Fibroblast of mammary gland (primary cell): ENCODE data around the gene GAS2L2.

Source experiments
- DNase-seq: peaks from one replicate; pipeline ENCODE4 v3.0.0-alpha.2; 2010; ENCODE audit warnings: low read depth
- H3K4me3 ChIP-seq: 2 replicates; pipeline ENCODE4 v1.5.1; 2011; ENCODE audit warnings: low read depth, mild to moderate bottlenecking, low read length, moderate library complexity; ENCODE audit not compliant: control insufficient read depth
- TF ChIP-seq, protein P1 (sequence below): conservative IDR thresholded peaks from 2 replicates; pipeline ENCODE4 v1.5.1; 2011; ENCODE audit warnings: low read depth, low read length, inconsistent platforms; ENCODE audit not compliant: control insufficient read depth, insufficient read depth

GAS2L2 gene

DNA sequence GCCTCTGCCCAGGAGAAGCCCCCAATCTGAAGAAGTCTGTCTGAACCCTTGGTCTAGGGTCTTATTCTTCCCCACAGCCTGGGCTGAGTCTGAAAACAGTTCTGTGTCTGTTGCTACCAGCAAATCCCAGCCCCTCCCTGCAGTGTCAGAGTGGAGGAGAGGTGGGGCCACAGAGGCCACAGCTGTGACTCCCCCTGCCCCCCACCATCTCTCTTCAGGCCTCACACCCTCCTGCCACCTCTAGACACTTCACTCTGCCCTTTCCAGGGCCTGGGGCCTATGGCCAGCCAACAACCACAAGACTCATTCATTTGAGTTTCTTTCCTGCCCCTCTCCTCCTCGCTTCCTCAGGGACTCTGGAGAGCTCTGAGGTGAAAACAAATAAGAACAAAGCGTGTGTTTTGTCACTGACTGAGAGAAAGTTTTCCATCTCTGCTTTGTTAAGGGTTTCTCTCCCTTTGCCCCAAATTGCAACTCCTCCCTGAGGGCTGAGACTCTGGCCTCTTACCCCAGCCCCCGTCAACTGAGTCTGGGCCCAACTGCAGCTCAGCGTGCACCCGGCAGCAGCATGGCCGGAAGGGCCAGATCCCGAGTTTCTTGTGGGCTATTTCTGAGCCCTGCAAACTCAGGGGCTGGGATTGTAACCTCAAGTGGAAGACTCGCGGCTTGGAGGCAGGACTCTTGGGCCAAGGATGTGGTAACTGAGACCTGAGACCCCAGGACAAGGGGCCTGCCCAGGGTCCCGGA, 20.8 kb upstream of the GAS2L2 start:
- TF ChIP-seq, protein P1, sequence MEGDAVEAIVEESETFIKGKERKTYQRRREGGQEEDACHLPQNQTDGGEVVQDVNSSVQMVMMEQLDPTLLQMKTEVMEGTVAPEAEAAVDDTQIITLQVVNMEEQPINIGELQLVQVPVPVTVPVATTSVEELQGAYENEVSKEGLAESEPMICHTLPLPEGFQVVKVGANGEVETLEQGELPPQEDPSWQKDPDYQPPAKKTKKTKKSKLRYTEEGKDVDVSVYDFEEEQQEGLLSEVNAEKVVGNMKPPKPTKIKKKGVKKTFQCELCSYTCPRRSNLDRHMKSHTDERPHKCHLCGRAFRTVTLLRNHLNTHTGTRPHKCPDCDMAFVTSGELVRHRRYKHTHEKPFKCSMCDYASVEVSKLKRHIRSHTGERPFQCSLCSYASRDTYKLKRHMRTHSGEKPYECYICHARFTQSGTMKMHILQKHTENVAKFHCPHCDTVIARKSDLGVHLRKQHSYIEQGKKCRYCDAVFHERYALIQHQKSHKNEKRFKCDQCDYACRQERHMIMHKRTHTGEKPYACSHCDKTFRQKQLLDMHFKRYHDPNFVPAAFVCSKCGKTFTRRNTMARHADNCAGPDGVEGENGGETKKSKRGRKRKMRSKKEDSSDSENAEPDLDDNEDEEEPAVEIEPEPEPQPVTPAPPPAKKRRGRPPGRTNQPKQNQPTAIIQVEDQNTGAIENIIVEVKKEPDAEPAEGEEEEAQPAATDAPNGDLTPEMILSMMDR = no peak
- DNase-seq = no peak
- H3K4me3 ChIP-seq = no peak overlapping the region

DNA sequence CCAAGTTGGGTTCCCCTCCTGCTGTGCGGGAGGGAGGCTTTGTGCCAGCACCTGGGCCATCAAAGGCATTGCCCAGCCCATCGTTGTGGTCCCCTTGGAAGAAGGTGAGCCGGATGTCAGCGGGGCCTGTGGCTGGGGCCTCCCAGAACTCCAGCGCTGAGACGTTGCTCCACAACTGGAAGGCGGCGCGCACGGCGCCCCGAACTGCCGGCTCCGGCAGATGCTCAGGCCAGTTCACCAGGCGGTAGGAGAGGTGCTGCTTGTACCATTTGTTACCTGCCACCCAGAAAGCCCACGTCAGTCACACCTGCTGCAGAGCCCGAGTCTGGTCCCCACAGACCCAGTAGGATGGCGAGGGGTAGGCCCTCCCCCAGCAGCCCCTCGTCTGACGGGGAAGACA, 20.1 kb upstream of the GAS2L2 start:
- TF ChIP-seq, protein P1 = no peak
- DNase-seq = no peak
- no peak overlapping the region for H3K4me3 ChIP-seq

DNA sequence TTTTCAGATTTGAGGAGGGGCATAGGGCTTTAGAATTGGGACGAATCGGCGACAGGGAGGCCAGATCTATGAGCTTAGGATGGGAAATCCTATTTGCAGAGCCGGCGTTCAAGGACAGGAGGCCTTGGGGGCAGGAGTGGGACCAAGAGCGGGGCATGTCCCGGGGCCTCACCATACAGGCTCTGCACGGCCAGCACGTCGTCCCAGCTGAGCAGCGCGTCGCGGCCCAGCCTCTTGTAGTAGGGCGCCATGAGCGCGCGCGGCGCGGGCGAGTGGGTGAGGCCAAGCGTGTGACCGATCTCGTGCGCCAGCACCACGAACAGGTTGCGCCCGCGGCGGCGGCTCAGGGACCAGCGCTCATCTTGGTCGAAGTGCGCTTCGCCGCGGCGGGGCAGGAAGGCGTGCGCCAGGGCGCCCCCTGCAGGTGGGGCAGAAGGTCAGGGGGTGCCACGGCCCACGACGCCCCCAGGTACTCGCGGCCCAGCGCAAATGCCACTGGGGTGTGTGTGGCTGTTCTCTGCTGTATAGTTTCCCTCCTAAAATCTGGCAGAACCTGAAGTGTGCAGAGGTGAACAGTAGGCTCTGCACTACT, 17.0 kb upstream of the GAS2L2 start:
- H3K4me3 ChIP-seq = no peak overlapping the region
- TF ChIP-seq, protein P1 = no peak
- no peak for DNase-seq

DNA sequence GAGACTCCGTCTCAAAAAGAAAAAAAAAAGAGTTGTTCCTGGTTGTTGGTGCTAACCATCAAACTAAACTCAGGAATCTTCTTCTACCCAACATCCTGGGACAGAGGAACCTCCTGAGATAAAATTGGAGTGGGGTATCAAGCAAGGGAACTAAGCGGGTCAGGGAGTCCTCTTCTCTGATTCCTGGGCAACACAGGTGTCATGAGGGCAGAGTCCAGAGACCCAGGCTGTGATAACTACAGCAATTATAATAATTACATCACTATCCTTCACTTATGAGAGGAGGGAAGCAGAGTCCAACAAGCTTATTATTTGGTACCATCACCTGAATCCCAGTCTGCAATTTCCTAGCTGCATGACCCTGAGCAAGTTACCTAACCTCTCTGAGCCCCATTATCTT, 15.8 kb upstream of the GAS2L2 start:
- TF ChIP-seq, protein P1 = no peak
- DNase-seq = no peak
- no peak overlapping the region for H3K4me3 ChIP-seq

DNA sequence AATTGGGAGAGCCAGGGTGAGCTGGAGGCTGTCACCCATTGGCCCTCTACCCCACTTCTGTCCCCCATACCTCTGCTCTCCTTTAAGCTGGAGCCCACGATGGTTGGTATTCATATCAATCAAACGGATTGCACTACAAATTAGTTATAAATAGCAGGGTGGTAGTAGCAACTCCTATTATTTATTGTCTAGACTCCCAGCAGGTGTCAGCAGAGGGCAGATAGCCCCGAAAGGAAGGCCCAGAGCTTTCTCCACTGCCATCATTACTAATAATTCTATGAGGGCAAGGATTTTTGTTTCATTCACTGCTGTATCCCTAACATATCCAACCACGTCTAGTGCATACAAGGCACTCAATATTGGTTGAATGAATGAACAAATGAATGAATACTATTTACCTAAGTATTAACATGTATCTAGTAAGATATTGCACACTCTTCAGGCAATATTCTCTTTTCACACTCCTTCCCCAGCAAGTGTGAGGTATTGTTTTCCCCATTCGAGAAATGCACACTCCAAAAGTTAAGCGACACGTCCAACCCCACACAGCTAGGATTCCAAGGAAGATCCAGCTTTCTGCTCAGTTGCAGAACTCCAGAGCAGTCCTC, 14.0 kb upstream of the GAS2L2 start:
- no peak overlapping the region for H3K4me3 ChIP-seq
- TF ChIP-seq, protein P1 = peak; percentile 74
- peak; percentile 58 for DNase-seq

DNA sequence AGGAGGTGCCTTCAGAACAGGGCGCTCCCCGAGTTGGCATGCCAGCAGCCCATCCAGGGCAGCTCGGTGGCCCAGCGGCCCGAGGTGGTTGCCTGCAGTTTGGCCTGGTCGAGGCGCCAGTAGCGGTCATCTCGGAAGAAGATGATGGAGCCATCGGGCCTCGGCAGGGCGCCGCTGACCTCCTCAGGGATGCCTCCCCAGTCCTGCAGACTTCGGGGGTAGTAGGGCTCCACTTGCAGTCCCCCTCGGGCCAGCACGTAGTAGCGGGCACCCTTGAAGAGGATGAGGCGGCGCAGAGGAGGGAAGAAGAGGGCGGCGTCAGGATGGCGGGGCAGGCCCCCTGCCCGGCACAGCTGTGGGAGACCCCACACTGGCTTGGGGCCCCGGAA, 13.4 kb upstream of the GAS2L2 start:
- TF ChIP-seq, protein P1 = no peak
- no peak for DNase-seq
- H3K4me3 ChIP-seq = no peak overlapping the region
